HepG2 (cell line): ENCODE measurements around the gene ZNF773. TPM values are rescaled to one million over a fixed set of nuclear protein-coding genes. Genes with fewer than 3 reads are reported as not detected.
A peak's percentile ranks its signal among the peaks of the same experiment; 100 is the strongest.

Experiments used
- AKAP8 ChIP-seq: sonication (generic); formaldehyde crosslinking; IDR thresholded peaks from 2 replicates; pipeline ENCODE4 v1.5.1; 2020; ENCODE audit warnings: mild to moderate bottlenecking, missing genetic modification reagents
- ARID4A ChIP-seq: sonication (generic); formaldehyde crosslinking; IDR thresholded peaks from 2 replicates; pipeline ENCODE4 v1.5.0; 2020; ENCODE audit warnings: mild to moderate bottlenecking, missing genetic modification reagents, borderline replicate concordance
- ARNT2 ChIP-seq: sonication (generic); formaldehyde crosslinking; IDR thresholded peaks from 2 replicates; pipeline ENCODE4 v1.8.0; 2022; ENCODE audit warnings: mild to moderate bottlenecking, low read depth, missing genetic modification reagents, moderate library complexity
- GLI4 ChIP-seq: sonication (generic); formaldehyde crosslinking; IDR thresholded peaks from 2 replicates; pipeline ENCODE4 v1.5.1; 2020; ENCODE audit warnings: missing genetic modification reagents, mild to moderate bottlenecking, moderate library complexity, borderline replicate concordance
- HHEX ChIP-seq: IDR thresholded peaks from 2 replicates; pipeline ENCODE4 v1.6.1; 2016; ENCODE audit warnings: control low read depth
- HOXA5 ChIP-seq: sonication (generic); formaldehyde crosslinking; IDR thresholded peaks from 2 replicates; pipeline ENCODE4 v1.4.0; 2020; ENCODE audit warnings: missing genetic modification reagents
- NR2C2 ChIP-seq: sonication (generic); formaldehyde crosslinking; IDR thresholded peaks from 2 replicates; pipeline ENCODE4 v1.4.0; 2020; ENCODE audit warnings: missing genetic modification reagents, mild to moderate bottlenecking, moderate library complexity, borderline replicate concordance
- SALL1 ChIP-seq: sonication (generic); formaldehyde crosslinking; IDR thresholded peaks from 2 replicates; pipeline ENCODE4 v1.8.0; 2022; ENCODE audit warnings: mild to moderate bottlenecking, missing genetic modification reagents
- THAP8 ChIP-seq: sonication (generic); formaldehyde crosslinking; IDR thresholded peaks from 2 replicates; pipeline ENCODE4 v1.5.1; 2020; ENCODE audit warnings: missing genetic modification reagents, mild to moderate bottlenecking, borderline replicate concordance
- U2AF1 ChIP-seq: fragments of 200-400 bp; formaldehyde crosslinking; optimal IDR thresholded peaks from 2 replicates; pipeline ENCODE3; 2017; ENCODE audit warnings: mild to moderate bottlenecking, low read depth, low read length
- ZFY ChIP-seq: sonication (generic); formaldehyde crosslinking; IDR thresholded peaks from 2 replicates; pipeline ENCODE4 v1.4.0; 2020; ENCODE audit warnings: missing genetic modification reagents
- ZNF230 ChIP-seq: sonication (generic); formaldehyde crosslinking; IDR thresholded peaks from 2 replicates; pipeline ENCODE4 v1.4.0; 2020; ENCODE audit warnings: mild to moderate bottlenecking, missing genetic modification reagents
- ZNF260 ChIP-seq: sonication (generic); formaldehyde crosslinking; IDR thresholded peaks from 2 replicates; pipeline ENCODE4 v1.4.0; 2020; ENCODE audit warnings: missing genetic modification reagents, low read depth, mild to moderate bottlenecking, borderline replicate concordance
- ZNF367 ChIP-seq: sonication (generic); formaldehyde crosslinking; IDR thresholded peaks from 2 replicates; pipeline ENCODE4 v1.4.0; 2020; ENCODE audit warnings: missing genetic modification reagents, borderline replicate concordance
- ZNF556 ChIP-seq: sonication (generic); formaldehyde crosslinking; IDR thresholded peaks from 2 replicates; pipeline ENCODE4 v1.4.0; 2020; ENCODE audit warnings: mild to moderate bottlenecking, missing genetic modification reagents, borderline replicate concordance
- polyA plus RNA-seq, 8 experiments: library from polyadenylated mRNA; depleted of rRNA in 3 of 8; stranded (reverse) in 7 of 8; unstranded in 1 of 8; fragments of >200 nt; fragmentation: Illumina TruSeq in 4 of 8; extraction: Trizol in 4 of 8; gene quantifications; 2 replicates each; pipeline versions ENCODE4 v1.2.1 to v1.2.3, GENCODE V29; 2011 to 2016; ENCODE audit warnings: low read depth in 4 of 8, missing spikeins in 1 of 8, mixed read lengths in 1 of 8; ENCODE audit not compliant: insufficient read depth in 1 of 8
- total RNA-seq, 5 experiments: library from RNA; depleted of rRNA; stranded (reverse); fragments of >200 nt; fragmentation: Illumina TruSeq; extraction: Trizol; gene quantifications; 2 replicates each; pipeline ENCODE4 v1.2.3, GENCODE V29; 2016; ENCODE audit warnings: low read depth in 1 of 5
- TF ChIP-seq, protein P1 (sequence below): sonication (generic); formaldehyde crosslinking; IDR thresholded peaks from 2 replicates; pipeline ENCODE4 v1.9.0; 2021; ENCODE audit warnings: missing genetic modification reagents, borderline replicate concordance

The ZNF773 gene
- total and polyA plus RNA-seq, 2 of the 13 experiments (the other 11 are each of a cell fraction or from before 2014, with no cell fraction given) = 5.7 to 6.7 TPM

DNA sequence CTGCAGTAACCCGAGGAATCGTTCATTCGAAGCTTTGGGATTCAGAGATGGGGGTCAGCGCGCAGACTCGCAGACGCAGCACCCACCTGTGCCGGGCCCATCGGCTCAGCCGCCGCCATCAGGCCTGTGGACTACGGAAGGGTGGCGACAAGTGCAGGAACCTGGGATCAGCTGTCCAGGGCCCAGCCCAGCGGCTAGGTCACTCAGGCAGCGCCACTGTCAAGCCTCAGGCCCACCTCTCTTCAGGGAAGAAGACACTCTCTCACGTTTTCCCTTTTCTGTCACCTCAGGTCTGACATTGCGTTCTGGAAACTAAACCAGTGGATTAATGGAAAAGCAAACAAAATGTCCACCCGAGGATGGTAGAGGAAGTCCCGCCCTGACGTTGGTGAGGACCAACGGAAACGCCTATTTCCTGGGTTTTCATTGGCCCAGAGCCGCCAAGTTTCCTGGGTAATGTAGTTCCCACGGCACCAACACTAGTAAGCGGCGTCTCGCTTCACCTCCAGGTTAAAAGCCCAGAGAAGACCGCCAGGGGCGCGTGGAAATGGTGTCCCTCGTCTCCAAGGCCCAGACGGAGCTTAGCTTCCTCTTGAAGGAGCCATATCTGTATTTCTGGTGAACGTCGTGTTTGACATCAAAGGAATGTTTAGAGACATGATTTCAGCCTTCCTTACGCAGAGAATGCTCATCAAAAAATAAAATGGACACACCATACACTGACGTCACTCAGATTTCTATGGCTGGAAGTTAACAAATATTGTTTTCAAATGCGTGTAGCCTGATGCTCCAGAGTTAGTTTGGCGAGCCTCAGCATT, 22.3 kb upstream of the ZNF773 start, which contains the start of gene ZNF772 (continued):
- TF ChIP-seq ARID4A (CRISPR knock-in tag) (peak; percentile 89), HHEX (CRISPR knock-in tag) (no peak), ZFY (CRISPR knock-in tag) (peak; percentile 92), SALL1 (CRISPR knock-in tag) (peak; percentile 72), AKAP8 (CRISPR knock-in tag) (no peak), ARNT2 (0 out of 2 replicates have a peak, but pooled peaks have one; percentile 23), ZNF260 (CRISPR knock-in tag) (no peak), NR2C2 (CRISPR knock-in tag) (peak; percentile 62; the same call in 1 of the 2 replicates), ZNF230 (CRISPR knock-in tag) (no peak), U2AF1 (no peak), ZNF556 (CRISPR knock-in tag) (no peak; the same call in 1 of the 2 replicates), ZNF367 (CRISPR knock-in tag) (no peak), HOXA5 (CRISPR knock-in tag) (no peak), GLI4 (CRISPR knock-in tag) (0 out of 2 replicates have a peak, but pooled peaks have one; percentile 70), THAP8 (CRISPR knock-in tag) (no peak)
- TF ChIP-seq, protein P1, sequence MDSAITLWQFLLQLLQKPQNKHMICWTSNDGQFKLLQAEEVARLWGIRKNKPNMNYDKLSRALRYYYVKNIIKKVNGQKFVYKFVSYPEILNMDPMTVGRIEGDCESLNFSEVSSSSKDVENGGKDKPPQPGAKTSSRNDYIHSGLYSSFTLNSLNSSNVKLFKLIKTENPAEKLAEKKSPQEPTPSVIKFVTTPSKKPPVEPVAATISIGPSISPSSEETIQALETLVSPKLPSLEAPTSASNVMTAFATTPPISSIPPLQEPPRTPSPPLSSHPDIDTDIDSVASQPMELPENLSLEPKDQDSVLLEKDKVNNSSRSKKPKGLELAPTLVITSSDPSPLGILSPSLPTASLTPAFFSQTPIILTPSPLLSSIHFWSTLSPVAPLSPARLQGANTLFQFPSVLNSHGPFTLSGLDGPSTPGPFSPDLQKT (CRISPR knock-in tag) = no peak
